Esophagus (tissue), 2 donors: ENCODE data around the gene IMMP2L. TPM values are rescaled to one million over a fixed set of nuclear protein-coding genes. Genes with fewer than 3 reads are reported as not detected.
"Not testable (repeated sequence)": the region's sequence is repeated elsewhere in the genome, so short reads cannot be mapped to it uniquely, and the experiment has no call there.

ENCODE experiments used
- H3K27ac ChIP-seq, 2 donors: one replicate each; pipeline ENCODE4 v1.5.1; 2013; ENCODE audit warnings: low read depth in 2 of 2, mild to moderate bottlenecking in 2 of 2, inconsistent platforms in 1 of 2, low read length in 1 of 2, moderate library complexity in 1 of 2
- H3K27me3 ChIP-seq, 2 donors: one replicate each; pipeline ENCODE4 v1.6.1; 2013; ENCODE audit warnings: low read length in 2 of 2, control low read depth in 1 of 2, mild to moderate bottlenecking in 1 of 2; ENCODE audit not compliant: insufficient read depth in 2 of 2, control insufficient read depth in 1 of 2
- H3K36me3 ChIP-seq, 2 donors: one replicate each; pipeline ENCODE4 v1.6.1; 2013; ENCODE audit warnings: low read length in 1 of 2; ENCODE audit not compliant: control insufficient read depth in 2 of 2, insufficient read depth in 2 of 2
- H3K4me1 ChIP-seq, 2 donors: one replicate each; pipeline ENCODE4 v1.6.1; 2013; ENCODE audit warnings: low read length in 1 of 2; ENCODE audit not compliant: control insufficient read depth in 2 of 2, insufficient read depth in 2 of 2
- H3K4me3 ChIP-seq, 2 donors: one replicate each; pipeline ENCODE4 v1.5.1; 2013; ENCODE audit warnings: low read length in 2 of 2, mild to moderate bottlenecking in 2 of 2, low read depth in 1 of 2, moderate library complexity in 1 of 2
- H3K9me3 ChIP-seq, 2 donors: one replicate each; pipeline ENCODE4 v1.6.1; 2013; ENCODE audit warnings: mild to moderate bottlenecking in 2 of 2, low read depth in 1 of 2, low read length in 1 of 2, moderate library complexity in 1 of 2; ENCODE audit not compliant: control insufficient read depth in 2 of 2, insufficient read depth in 1 of 2
- WGBS, 2 donors: extraction: QIAGEN DNeasy Blood & Tissue Kit; methylation state at CpG; one replicate each; pipeline ENCODE4 v1.1.7; 2013; 5-methylcytosine and 5-hydroxymethylcytosine counted together
- polyA plus RNA-seq, 2 donors: library from polyadenylated mRNA; stranded (reverse); fragments of 200-250 nt; gene quantifications; one replicate each; pipeline ENCODE4 v1.2.3, GENCODE V29; 2013
- donor health status: healthy with polysubstance abuse.
- donor health status: Bipolar disorder and iron deficiency.

The IMMP2L gene
- polyA plus RNA-seq, 2 donors, result 6.5 to 14.5 TPM

- Histone ChIP-seq H3K9me3 (no peaks in the 10 kb centered on the region), H3K4me3 (no peak overlapping the region), H3K4me1 (no peaks in the 10 kb centered on the region), H3K36me3 (no peaks in the 10 kb centered on the region), H3K27me3 (no peaks in the 10 kb centered on the region), H3K27ac (no peak overlapping the region)
- WGBS, 2 donors, result 86 to 87% methylated on average over 1 of the region's 1 CpG
Observed at GRCh38 chr7:111256391-111256790, 305.9 kb downstream of the IMMP2L start.

- Histone ChIP-seq H3K27me3 (no peaks in the 10 kb centered on the region), H3K4me3 (no peak overlapping the region), H3K9me3 (no peaks in the 10 kb centered on the region), H3K36me3 (no peaks in the 10 kb centered on the region), H3K27ac (no peak overlapping the region), H3K4me1 (no peaks in the 10 kb centered on the region)
Observed at GRCh38 chr7:111255576-111255975, 306.7 kb downstream of the IMMP2L start.

DNA sequence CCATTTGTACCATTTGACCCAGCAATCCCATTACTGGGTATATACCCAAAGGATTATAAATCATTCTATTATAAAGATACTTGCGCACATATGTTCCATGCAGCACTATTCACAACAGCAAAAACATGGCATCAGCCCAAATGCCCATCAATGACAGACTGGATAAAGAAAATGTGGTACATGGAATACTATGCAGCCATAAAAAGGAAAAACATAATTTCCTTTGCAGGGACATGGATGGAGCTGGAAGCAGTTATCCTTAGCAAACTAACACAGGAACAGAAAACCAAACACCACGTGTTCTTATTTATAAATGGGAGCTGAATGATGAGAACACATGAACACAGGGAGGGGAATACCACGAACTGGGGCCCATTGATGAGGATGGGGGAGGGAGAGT is 310.9 kb downstream of the IMMP2L start:
- H3K9me3 ChIP-seq, H3K36me3 ChIP-seq, H3K27ac ChIP-seq, H3K4me3 ChIP-seq, H3K4me1 ChIP-seq, H3K27me3 ChIP-seq: not testable (repeated sequence)
- WGBS, 2 donors, result 91 to 94% methylated on average over 3 of the region's 3 CpGs

GRCh38 chr7:111249807-111250206 is 312.5 kb downstream of the IMMP2L start:
- H3K36me3 ChIP-seq, H3K4me1 ChIP-seq, H3K9me3 ChIP-seq, H3K27me3 ChIP-seq, H3K4me3 ChIP-seq, H3K27ac ChIP-seq: not testable (repeated sequence)
- WGBS, 2 donors, result 94 to 95% methylated on average over 5 of the region's 5 CpGs

DNA sequence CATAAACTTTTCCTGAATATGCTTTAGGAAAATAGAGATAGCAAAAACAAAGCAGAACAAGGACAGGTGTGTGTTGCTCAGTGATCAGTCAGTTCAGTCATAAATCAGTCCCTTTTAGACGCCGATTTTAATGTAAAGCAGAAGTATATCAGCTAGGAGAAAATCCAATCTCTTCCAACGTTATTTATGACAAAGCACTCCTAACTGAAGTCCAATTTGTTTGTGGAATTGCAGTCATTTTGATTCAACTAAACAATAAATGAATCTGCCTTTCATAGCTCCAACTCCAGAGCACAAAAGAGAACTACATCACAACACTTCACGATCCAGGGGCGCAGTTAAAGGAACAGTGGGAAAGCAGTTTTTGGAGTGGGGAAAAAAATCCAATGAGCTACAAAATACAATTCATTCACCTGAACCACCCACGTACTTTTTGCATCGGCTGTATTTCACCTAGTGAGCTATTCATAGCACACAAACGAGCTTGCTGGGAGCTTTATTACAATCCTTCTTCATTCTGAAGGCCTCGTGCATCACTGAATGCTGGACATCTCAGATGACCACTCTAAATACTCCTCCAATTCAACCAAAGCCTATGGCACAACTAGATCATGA is 320.0 kb downstream of the IMMP2L start:
- Histone ChIP-seq H3K4me1 (no peaks in the 10 kb centered on the region), H3K9me3 (no peaks in the 10 kb centered on the region), H3K27ac (no peak overlapping the region), H3K4me3 (no peak overlapping the region), H3K36me3 (no peaks in the 10 kb centered on the region), H3K27me3 (no peaks in the 10 kb centered on the region)
- 77 to 78% methylated on average over 9 of the region's 9 CpGs for WGBS, 2 donors

- no peaks in the 10 kb centered on the region for H3K4me1 ChIP-seq
- H3K4me3 ChIP-seq, result no peak overlapping the region
- no peaks in the 10 kb centered on the region for H3K27me3 ChIP-seq
- 84 to 91% methylated on average over 4 of the region's 4 CpGs for WGBS, 2 donors
- no peaks in the 10 kb centered on the region for H3K9me3 ChIP-seq
- no peak overlapping the region for H3K27ac ChIP-seq
- H3K36me3 ChIP-seq, result no peaks in the 10 kb centered on the region
Observed at GRCh38 chr7:111240371-111240770, 321.9 kb downstream of the IMMP2L start.

DNA sequence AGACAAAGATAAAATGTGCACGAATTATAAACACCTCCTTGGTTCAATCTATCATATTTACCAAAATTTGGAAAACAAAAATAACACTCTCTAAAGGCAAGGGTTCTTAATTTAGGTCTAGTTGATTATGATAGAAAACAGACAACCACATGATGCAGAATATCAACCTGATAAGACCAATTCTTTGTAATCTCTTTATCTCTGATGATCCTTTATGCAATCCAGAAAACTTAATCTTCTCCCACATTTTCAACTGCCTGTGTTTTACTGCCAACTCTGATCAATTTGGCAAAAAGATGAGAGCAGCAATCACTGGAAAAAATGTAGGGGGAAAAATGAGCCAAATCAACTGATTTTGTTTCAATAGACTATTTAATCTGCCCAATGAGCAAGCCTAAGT is 322.9 kb downstream of the IMMP2L start:
- 1 to 13% methylated on average over 1 of the region's 1 CpG for WGBS, 2 donors
- Histone ChIP-seq H3K36me3 (no peaks in the 10 kb centered on the region), H3K4me1 (no peaks in the 10 kb centered on the region), H3K27ac (no peak overlapping the region), H3K4me3 (no peak overlapping the region), H3K9me3 (no peaks in the 10 kb centered on the region), H3K27me3 (no peaks in the 10 kb centered on the region)

DNA sequence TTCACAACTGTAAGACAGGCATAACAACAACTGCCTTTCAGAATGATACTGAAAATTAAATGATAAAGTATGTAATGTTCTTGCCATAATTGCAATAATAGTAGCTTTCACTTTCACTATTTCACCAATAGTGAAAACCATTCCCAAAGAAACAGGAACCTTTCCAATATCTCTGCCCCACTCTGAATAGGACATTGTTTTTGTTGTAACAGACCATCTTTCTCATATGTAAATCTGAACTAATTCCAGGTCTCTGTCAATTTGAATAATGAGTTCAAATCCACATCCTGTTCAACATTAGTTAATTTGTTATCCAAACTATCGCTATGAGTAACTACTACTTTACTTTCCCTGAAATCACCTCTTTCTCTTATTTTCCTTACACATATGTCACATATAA is 323.4 kb downstream of the IMMP2L start:
- H3K27me3 ChIP-seq, result no peaks in the 10 kb centered on the region
- H3K27ac ChIP-seq, result no peak overlapping the region
- no peaks in the 10 kb centered on the region for H3K9me3 ChIP-seq
- 26 to 46% methylated on average over 1 of the region's 1 CpG for WGBS, 2 donors
- H3K4me1 ChIP-seq, result no peaks in the 10 kb centered on the region
- H3K36me3 ChIP-seq, result no peaks in the 10 kb centered on the region
- H3K4me3 ChIP-seq, result no peak overlapping the region

DNA sequence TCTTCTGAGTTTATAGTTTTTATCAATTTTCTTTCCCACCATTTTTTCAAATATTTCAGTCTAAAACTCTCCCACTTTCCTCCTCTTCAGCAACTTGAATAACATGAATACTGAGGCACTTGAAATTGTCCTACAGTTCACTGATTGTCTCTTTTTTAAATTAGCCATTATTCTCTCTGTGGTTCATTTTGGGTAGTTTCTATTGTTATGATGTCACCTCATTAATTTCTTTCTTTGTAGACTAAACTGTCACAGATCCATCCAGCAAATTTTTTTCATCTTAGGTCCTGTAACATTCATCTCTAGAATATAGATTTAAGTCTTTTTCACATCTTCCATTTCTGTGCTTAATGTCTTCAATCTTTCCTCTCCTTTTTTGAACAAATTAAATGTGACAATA is 326.6 kb downstream of the IMMP2L start:
- H3K36me3 ChIP-seq, result no peaks in the 10 kb centered on the region
- no peaks in the 10 kb centered on the region for H3K27me3 ChIP-seq
- no peak overlapping the region for H3K4me3 ChIP-seq
- H3K4me1 ChIP-seq, result no peaks in the 10 kb centered on the region
- H3K9me3 ChIP-seq, result no peaks in the 10 kb centered on the region
- no peak overlapping the region for H3K27ac ChIP-seq

- Histone ChIP-seq H3K36me3 (no peaks in the 10 kb centered on the region), H3K27me3 (no peaks in the 10 kb centered on the region), H3K27ac (no peak overlapping the region), H3K9me3 (no peaks in the 10 kb centered on the region), H3K4me3 (no peak overlapping the region), H3K4me1 (no peaks in the 10 kb centered on the region)
- WGBS, 2 donors, result 72 to 74% methylated on average over 3 of the region's 3 CpGs
Observed at GRCh38 chr7:111232249-111233084, 329.8 kb downstream of the IMMP2L start.
